SU-DHL-6 (cell line): ENCODE results near the gene PTTG1.

Experiments
- H2AFZ ChIP-seq: fragments of 200-600 bp; sonication (generic); 2 replicates; pipeline ENCODE4 v1.6.1; 2014; ENCODE audit warnings: low read depth, mild to moderate bottlenecking, moderate library complexity, mixed read lengths, antibody characterized with exemption, low read length; ENCODE audit not compliant: severe bottlenecking
- H3F3A ChIP-seq: fragments of 200-600 bp; shearing (Covaris generic); 2 replicates; pipeline ENCODE4 v1.6.0; 2016; ENCODE audit warnings: antibody characterized with exemption, mild to moderate bottlenecking; ENCODE audit not compliant: insufficient read depth
- H3K27ac ChIP-seq: fragments of 200-600 bp; sonication (generic); 2 replicates; pipeline ENCODE4 v1.5.1; 2016; ENCODE audit warnings: low read depth, mild to moderate bottlenecking, low read length, moderate library complexity, mixed read lengths
- H3K27me3 ChIP-seq: fragments of 200-600 bp; sonication (generic), shearing (Covaris generic); 2 replicates; pipeline ENCODE4 v1.6.0; 2014; ENCODE audit warnings: mild to moderate bottlenecking, low read length
- H3K36me3 ChIP-seq: fragments of 200-600 bp; sonication (generic); 2 replicates; pipeline ENCODE4 v1.6.1; 2014; ENCODE audit warnings: mild to moderate bottlenecking, low read length, mixed read lengths
- H3K4me2 ChIP-seq: fragments of 300-600, 200-600 bp; shearing (Covaris generic), sonication (generic); 2 replicates; pipeline ENCODE4 v1.6.0; 2014; ENCODE audit warnings: low read length, low read depth, mild to moderate bottlenecking; ENCODE audit not compliant: poor library complexity, severe bottlenecking
- H3K4me3 ChIP-seq: fragments of 200-600 bp; sonication (generic); 2 replicates; pipeline ENCODE4 v1.5.1; 2014; ENCODE audit warnings: antibody characterized with exemption, low read length, mild to moderate bottlenecking, mixed read lengths; ENCODE audit not compliant: insufficient read depth, poor library complexity, severe bottlenecking
- H3K79me2 ChIP-seq: fragments of 200-600 bp; sonication (generic); 2 replicates; pipeline ENCODE4 v1.6.1; 2014; ENCODE audit warnings: mild to moderate bottlenecking, low read length, moderate library complexity; ENCODE audit not compliant: insufficient read depth
- H3K9ac ChIP-seq: fragments of 200-600 bp; sonication (generic); 2 replicates; pipeline ENCODE4 v1.7.0; 2014; ENCODE audit warnings: mild to moderate bottlenecking, low read length
- H3K9me2 ChIP-seq: fragments of 200-600 bp; sonication (generic); replicated peaks from 2 replicates; pipeline ENCODE4 v1.6.1; 2014; ENCODE audit warnings: low read length; ENCODE audit not compliant: insufficient read depth
- H3K9me3 ChIP-seq: fragments of 200-600 bp; sonication (generic); 2 replicates; pipeline ENCODE4 v1.6.1; 2014; ENCODE audit warnings: low read length, mixed read lengths; ENCODE audit not compliant: insufficient read depth
- H4K20me1 ChIP-seq: fragments of 200-600 bp; sonication (generic); 2 replicates; pipeline ENCODE4 v1.6.1; 2014; ENCODE audit warnings: low read depth, mild to moderate bottlenecking, antibody characterized with exemption, low read length, moderate library complexity, mixed read lengths
- EZH2phosphoT487 ChIP-seq: fragments of 200-600 bp; sonication (generic), shearing (Covaris generic); conservative IDR thresholded peaks from 2 replicates; pipeline ENCODE4 v1.6.1; 2018; ENCODE audit warnings: mild to moderate bottlenecking, antibody characterized with exemption, low read length, moderate library complexity, mixed read lengths
- TF ChIP-seq, protein P1 (sequence below): fragments of 200-600 bp; sonication (generic); IDR thresholded peaks from one replicate; pipeline ENCODE4 v1.5.1; 2017; ENCODE audit warnings: antibody characterized with exemption, mild to moderate bottlenecking, low read length, moderate library complexity; ENCODE audit not compliant: insufficient read depth, poor library complexity, severe bottlenecking

PTTG1 gene

DNA sequence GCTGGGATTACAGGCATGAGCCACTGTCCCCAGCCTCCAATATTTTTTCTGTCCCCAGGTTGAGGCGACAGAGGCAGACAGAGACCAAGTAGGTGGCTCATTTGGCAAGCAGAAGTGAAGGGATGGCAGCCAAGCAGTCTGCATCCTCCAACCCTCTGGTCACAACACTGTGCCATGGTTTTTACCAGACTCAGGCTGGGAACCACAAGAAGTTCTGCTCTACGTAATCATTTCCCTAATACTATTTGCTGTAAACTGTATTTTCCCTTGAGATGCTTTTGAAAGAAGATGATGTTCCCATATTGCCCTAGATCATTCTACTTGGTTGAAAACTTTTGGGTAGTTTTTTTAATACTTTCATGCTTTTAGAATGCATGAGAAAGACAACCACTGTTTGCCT lies 40.5 kb downstream of the PTTG1 start:
- H2AFZ ChIP-seq, result no peak overlapping the region

DNA sequence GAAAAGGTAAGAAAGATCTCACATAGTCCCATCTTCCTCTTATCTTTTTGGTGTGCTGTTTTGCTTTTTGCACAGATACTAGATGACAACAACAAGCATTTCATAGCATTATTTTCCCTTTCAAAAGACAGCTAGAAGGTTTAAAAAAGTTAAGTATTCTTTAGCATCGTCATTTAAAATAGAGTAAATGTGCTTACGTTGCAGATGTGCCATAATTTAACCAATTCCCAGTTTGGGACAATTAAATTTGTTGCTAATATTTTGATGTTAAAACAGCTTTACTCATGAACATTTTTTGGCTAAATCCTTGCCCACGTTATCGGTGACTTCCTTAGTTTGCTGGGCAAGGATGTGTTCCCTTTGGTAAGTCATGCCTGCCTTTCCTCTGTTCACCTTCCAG lies 41.6 kb downstream of the PTTG1 start:
- Histone ChIP-seq H3K36me3 (no peaks in the 10 kb centered on the region), H3K9ac (no peak overlapping the region), H2AFZ (no peak overlapping the region), H4K20me1 (no peaks in the 10 kb centered on the region), H3K4me2 (no peak overlapping the region), H3K27ac (no peak overlapping the region), H3K79me2 (peaks cover 3% of the 10 kb centered on the region), H3F3A (peaks cover 15% of the 10 kb centered on the region), H3K9me3 (no peaks in the 10 kb centered on the region), H3K27me3 (no peaks in the 10 kb centered on the region), H3K9me2 (no peaks in the 10 kb centered on the region), H3K4me3 (no peak overlapping the region)
- TF ChIP-seq, protein P1, sequence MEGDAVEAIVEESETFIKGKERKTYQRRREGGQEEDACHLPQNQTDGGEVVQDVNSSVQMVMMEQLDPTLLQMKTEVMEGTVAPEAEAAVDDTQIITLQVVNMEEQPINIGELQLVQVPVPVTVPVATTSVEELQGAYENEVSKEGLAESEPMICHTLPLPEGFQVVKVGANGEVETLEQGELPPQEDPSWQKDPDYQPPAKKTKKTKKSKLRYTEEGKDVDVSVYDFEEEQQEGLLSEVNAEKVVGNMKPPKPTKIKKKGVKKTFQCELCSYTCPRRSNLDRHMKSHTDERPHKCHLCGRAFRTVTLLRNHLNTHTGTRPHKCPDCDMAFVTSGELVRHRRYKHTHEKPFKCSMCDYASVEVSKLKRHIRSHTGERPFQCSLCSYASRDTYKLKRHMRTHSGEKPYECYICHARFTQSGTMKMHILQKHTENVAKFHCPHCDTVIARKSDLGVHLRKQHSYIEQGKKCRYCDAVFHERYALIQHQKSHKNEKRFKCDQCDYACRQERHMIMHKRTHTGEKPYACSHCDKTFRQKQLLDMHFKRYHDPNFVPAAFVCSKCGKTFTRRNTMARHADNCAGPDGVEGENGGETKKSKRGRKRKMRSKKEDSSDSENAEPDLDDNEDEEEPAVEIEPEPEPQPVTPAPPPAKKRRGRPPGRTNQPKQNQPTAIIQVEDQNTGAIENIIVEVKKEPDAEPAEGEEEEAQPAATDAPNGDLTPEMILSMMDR, result no peak
- no peak for TF ChIP-seq EZH2phosphoT487

More for the DNA sequence above, 40.5 kb downstream of the PTTG1 start:
- no peaks in the 10 kb centered on the region for H3K27me3 ChIP-seq
- H3K79me2 ChIP-seq, result no peaks in the 10 kb centered on the region
- H3K4me2 ChIP-seq, result no peak overlapping the region
- H3F3A ChIP-seq, result peaks cover 6% of the 10 kb centered on the region
- no peaks in the 10 kb centered on the region for H3K9me3 ChIP-seq
- no peak for TF ChIP-seq EZH2phosphoT487
- TF ChIP-seq, protein P1, result no peak
- H4K20me1 ChIP-seq, result no peaks in the 10 kb centered on the region
- H3K9me2 ChIP-seq, result no peaks in the 10 kb centered on the region
- H3K27ac ChIP-seq, result no peak overlapping the region
- no peak overlapping the region for H3K9ac ChIP-seq
- H3K36me3 ChIP-seq, result no peaks in the 10 kb centered on the region
- H3K4me3 ChIP-seq, result no peak overlapping the region

DNA sequence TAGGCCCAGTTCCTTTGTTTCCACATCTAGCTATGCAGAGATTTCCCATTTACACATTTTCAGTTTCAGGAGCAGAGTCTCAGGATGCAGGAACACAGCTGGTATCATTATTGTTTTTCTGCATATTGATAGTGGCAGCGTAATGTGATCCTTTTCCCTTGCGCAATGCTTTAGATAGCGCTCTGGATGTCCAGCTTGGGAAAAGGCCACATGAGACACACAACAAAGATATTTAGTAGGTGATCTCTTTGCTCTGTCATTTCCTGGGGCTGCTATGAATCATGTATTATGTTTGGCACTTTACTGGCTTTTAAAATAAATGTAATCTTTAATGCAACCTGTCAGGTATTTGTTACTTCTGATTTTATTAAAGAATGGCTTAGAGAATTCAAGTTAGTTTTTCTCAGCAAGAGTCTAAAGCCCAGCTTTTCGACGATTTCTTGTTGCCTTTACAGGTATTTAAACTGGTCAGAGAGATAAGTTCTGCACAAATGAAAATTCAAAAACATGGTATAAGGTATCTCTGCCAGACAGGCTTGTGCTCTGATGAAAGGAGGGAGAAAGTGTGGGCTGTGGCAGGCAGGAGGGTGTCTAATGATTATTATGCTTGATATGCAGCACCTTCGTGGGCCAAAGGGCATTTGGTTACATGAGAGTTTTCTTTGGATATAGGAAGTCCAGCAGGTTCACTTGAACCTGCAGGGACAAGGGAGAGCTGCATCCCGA lies 42.2 kb downstream of the PTTG1 start:
- peak overlapping the region; percentile 24; the same call in 1 of the 2 replicates for H3K9ac ChIP-seq

More for the DNA sequence above, 42.2 kb downstream of the PTTG1 start:
- H3F3A ChIP-seq, result peaks cover 18% of the 10 kb centered on the region
- no peak overlapping the region for H3K4me3 ChIP-seq
- H3K9me3 ChIP-seq, result no peaks in the 10 kb centered on the region
- H3K36me3 ChIP-seq, result peaks cover 3% of the 10 kb centered on the region; the same call in 1 of the 2 replicates
- H3K79me2 ChIP-seq, result peaks cover 10% of the 10 kb centered on the region
- peak overlapping the region; percentile 70 for H2AFZ ChIP-seq
- no peaks in the 10 kb centered on the region for H4K20me1 ChIP-seq
- no peaks in the 10 kb centered on the region for H3K9me2 ChIP-seq
- 0 out of 2 replicates have a peak overlapping the region, but pooled peaks have one; percentile 15 for H3K27ac ChIP-seq
- H3K4me2 ChIP-seq, result peak overlapping the region; percentile 38
- no peaks in the 10 kb centered on the region for H3K27me3 ChIP-seq
- TF ChIP-seq EZH2phosphoT487, result no peak
- TF ChIP-seq, protein P1, result no peak
